ENCODE results near the gene SPINK4.

The SPINK4 gene

GRCh38 chr9:33246269-33246860, 6.4 kb downstream of the SPINK4 start:
- no peak for DNase-seq
- Histone ChIP-seq H3K9me3 (ENCODE audit: severe bottlenecking) (no peaks in the 10 kb centered on the region), H3K27me3 (ENCODE audit: insufficient read depth, low read depth, severe bottlenecking) (no peaks in the 10 kb centered on the region), H3K36me3 (peaks cover 12% of the 10 kb centered on the region), H3K4me3 (ENCODE audit: low read depth, low read length) (no peak overlapping the region), H3K27ac (no peak overlapping the region)
- no peak for TF ChIP-seq CTCF (IDR thresholded peaks at IDR 0.05; ENCODE audit: low read depth, low read length)

GRCh38 chr9:33248606-33249005, 8.6 kb downstream of the SPINK4 start:
- Histone ChIP-seq H3K9me3 (ENCODE audit: severe bottlenecking) (no peaks in the 10 kb centered on the region), H3K27ac (no peak overlapping the region), H3K27me3 (ENCODE audit: insufficient read depth, low read depth, severe bottlenecking) (no peaks in the 10 kb centered on the region), H3K36me3 (peaks cover 27% of the 10 kb centered on the region), H3K4me3 (ENCODE audit: low read depth, low read length) (no peak overlapping the region)
- TF ChIP-seq CTCF (IDR thresholded peaks at IDR 0.05; ENCODE audit: low read depth, low read length), result no peak
- no peak for DNase-seq

- Histone ChIP-seq H3K4me3 (ENCODE audit: low read depth, low read length) (no peak overlapping the region), H3K9me3 (ENCODE audit: severe bottlenecking) (no peaks in the 10 kb centered on the region), H3K27ac (no peak overlapping the region), H3K36me3 (peaks cover 27% of the 10 kb centered on the region), H3K27me3 (ENCODE audit: insufficient read depth, low read depth, severe bottlenecking) (no peaks in the 10 kb centered on the region)
- TF ChIP-seq CTCF (IDR thresholded peaks at IDR 0.05; ENCODE audit: low read depth, low read length), result no peak
- DNase-seq, result no peak
Measured at GRCh38 chr9:33249087-33249658, 9.2 kb downstream of the SPINK4 start.

GRCh38 chr9:33249983-33250382, 10.0 kb downstream of the SPINK4 start:
- Histone ChIP-seq H3K4me3 (ENCODE audit: low read depth, low read length) (no peak overlapping the region), H3K27me3 (ENCODE audit: insufficient read depth, low read depth, severe bottlenecking) (no peaks in the 10 kb centered on the region), H3K36me3 (peaks cover 33% of the 10 kb centered on the region), H3K27ac (no peak overlapping the region), H3K9me3 (ENCODE audit: severe bottlenecking) (no peaks in the 10 kb centered on the region)
- TF ChIP-seq CTCF (IDR thresholded peaks at IDR 0.05; ENCODE audit: low read depth, low read length), result no peak
- no peak for DNase-seq

- Histone ChIP-seq H3K4me3 (ENCODE audit: low read depth, low read length) (no peak overlapping the region), H3K9me3 (ENCODE audit: severe bottlenecking) (no peaks in the 10 kb centered on the region), H3K27me3 (ENCODE audit: insufficient read depth, low read depth, severe bottlenecking) (no peaks in the 10 kb centered on the region), H3K27ac (no peak overlapping the region), H3K36me3 (peaks cover 39% of the 10 kb centered on the region)
- DNase-seq, result no peak
- no peak for TF ChIP-seq CTCF (IDR thresholded peaks at IDR 0.05; ENCODE audit: low read depth, low read length)
Measured at GRCh38 chr9:33250458-33250995, 10.6 kb downstream of the SPINK4 start.
